Amniotic epithelial cell (primary cell): ENCODE measurements around the gene RGS6.

Source experiments
- DNase-seq: peaks from one replicate; pipeline ENCODE4 v3.0.0-alpha.2; 2010; ENCODE audit warnings: low read depth

The RGS6 gene

GRCh38 chr14:72243309-72244293 is 311.4 kb downstream of the RGS6 start:
- DNase-seq = no peak

- no peak for DNase-seq
Measured at GRCh38 chr14:72247896-72248465, 315.8 kb downstream of the RGS6 start.

- no peak for DNase-seq
Measured at GRCh38 chr14:72253503-72253902, 321.3 kb downstream of the RGS6 start.

- no peak for DNase-seq
Measured at GRCh38 chr14:72254202-72254936, 322.1 kb downstream of the RGS6 start.

- no peak for DNase-seq
Measured at GRCh38 chr14:72254937-72255472, 322.8 kb downstream of the RGS6 start.

GRCh38 chr14:72256055-72256454 is 323.8 kb downstream of the RGS6 start:
- no peak for DNase-seq

- DNase-seq = no peak
Measured at GRCh38 chr14:72261068-72261467, 328.8 kb downstream of the RGS6 start.

- no peak for DNase-seq
Measured at GRCh38 chr14:72262771-72263170, 330.5 kb downstream of the RGS6 start.

- no peak for DNase-seq
Measured at GRCh38 chr14:72264716-72265115, 332.5 kb downstream of the RGS6 start.

- no peak for DNase-seq
Measured at GRCh38 chr14:72270147-72270727, 338.0 kb downstream of the RGS6 start.

GRCh38 chr14:72270749-72271148 is 338.5 kb downstream of the RGS6 start:
- DNase-seq = no peak

GRCh38 chr14:72275242-72275641 is 343.0 kb downstream of the RGS6 start:
- no peak for DNase-seq

- no peak for DNase-seq
Measured at GRCh38 chr14:72278316-72278715, 346.1 kb downstream of the RGS6 start.

GRCh38 chr14:72284176-72284575 is 351.9 kb downstream of the RGS6 start:
- no peak for DNase-seq

GRCh38 chr14:72290241-72290640 is 358.0 kb downstream of the RGS6 start:
- no peak for DNase-seq

- DNase-seq = peak; percentile 16
Measured at GRCh38 chr14:72291908-72292688, 359.9 kb downstream of the RGS6 start.

- DNase-seq = no peak
Measured at GRCh38 chr14:72292689-72293024, 360.4 kb downstream of the RGS6 start.

GRCh38 chr14:72301352-72301751 is 369.1 kb downstream of the RGS6 start:
- no peak for DNase-seq

- DNase-seq = no peak
Measured at GRCh38 chr14:72303930-72304329, 371.7 kb downstream of the RGS6 start.

- no peak for DNase-seq
Measured at GRCh38 chr14:72305561-72305960, 373.3 kb downstream of the RGS6 start.

GRCh38 chr14:72308967-72309485 is 376.8 kb downstream of the RGS6 start:
- no peak for DNase-seq
